ENCODE measurements around the gene RUNX2.

The RUNX2 gene

DNA sequence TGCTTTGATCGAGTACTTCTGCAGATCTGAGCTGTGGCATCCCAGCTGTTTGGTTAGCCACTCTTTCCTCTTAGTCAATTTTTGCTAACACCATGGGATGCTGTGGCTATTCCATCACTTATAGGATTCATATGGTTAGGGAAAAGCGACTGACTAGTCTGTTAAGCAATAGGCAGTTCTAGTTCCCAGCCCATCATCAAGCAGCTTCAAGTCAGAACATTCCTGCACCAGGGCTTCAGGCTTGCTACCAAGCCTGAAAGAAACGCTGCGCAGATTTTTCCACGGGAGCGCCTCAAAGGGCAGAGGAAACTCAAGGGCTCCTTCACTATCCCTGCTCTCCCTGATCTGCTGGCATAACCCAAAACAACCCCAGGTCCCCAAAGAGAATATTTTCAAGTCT, 209.4 kb downstream of the RUNX2 start:
- no peak for DNase-seq (ENCODE audit: extremely low spot score)
- TF ChIP-seq FOXM1 (IDR thresholded peaks at IDR 0.05; ENCODE audit: borderline replicate concordance) (no peak), CTBP1 (IDR thresholded peaks at IDR 0.05; ENCODE audit: borderline replicate concordance) (no peak), LEF1 (IDR thresholded peaks at IDR 0.05; ENCODE audit: borderline replicate concordance) (no peak), FOXA1 (IDR thresholded peaks at IDR 0.05) (no peak), NFRKB (IDR thresholded peaks at IDR 0.05) (no peak), SP1 (IDR thresholded peaks at IDR 0.05) (no peak), ZNF384 (IDR thresholded peaks at IDR 0.05) (no peak), FOXK2 (IDR thresholded peaks at IDR 0.05) (no peak), ARNT (IDR thresholded peaks at IDR 0.05) (no peak), L3MBTL2 (conservative IDR thresholded peaks at IDR 0.05) (no peak), SUZ12 (IDR thresholded peaks at IDR 0.05) (no peak), HDGF (IDR thresholded peaks at IDR 0.05; ENCODE audit: borderline replicate concordance) (no peak), ELF4 (IDR thresholded peaks at IDR 0.05) (no peak), TARDBP (IDR thresholded peaks at IDR 0.05) (no peak)
- TF ChIP-seq, protein P1, sequence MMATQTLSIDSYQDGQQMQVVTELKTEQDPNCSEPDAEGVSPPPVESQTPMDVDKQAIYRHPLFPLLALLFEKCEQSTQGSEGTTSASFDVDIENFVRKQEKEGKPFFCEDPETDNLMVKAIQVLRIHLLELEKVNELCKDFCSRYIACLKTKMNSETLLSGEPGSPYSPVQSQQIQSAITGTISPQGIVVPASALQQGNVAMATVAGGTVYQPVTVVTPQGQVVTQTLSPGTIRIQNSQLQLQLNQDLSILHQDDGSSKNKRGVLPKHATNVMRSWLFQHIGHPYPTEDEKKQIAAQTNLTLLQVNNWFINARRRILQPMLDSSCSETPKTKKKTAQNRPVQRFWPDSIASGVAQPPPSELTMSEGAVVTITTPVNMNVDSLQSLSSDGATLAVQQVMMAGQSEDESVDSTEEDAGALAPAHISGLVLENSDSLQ (IDR thresholded peaks at IDR 0.05) = no peak
- POLR2A ChIA-PET = no interaction called here
- CTCF ChIA-PET = no interaction called here

DNA sequence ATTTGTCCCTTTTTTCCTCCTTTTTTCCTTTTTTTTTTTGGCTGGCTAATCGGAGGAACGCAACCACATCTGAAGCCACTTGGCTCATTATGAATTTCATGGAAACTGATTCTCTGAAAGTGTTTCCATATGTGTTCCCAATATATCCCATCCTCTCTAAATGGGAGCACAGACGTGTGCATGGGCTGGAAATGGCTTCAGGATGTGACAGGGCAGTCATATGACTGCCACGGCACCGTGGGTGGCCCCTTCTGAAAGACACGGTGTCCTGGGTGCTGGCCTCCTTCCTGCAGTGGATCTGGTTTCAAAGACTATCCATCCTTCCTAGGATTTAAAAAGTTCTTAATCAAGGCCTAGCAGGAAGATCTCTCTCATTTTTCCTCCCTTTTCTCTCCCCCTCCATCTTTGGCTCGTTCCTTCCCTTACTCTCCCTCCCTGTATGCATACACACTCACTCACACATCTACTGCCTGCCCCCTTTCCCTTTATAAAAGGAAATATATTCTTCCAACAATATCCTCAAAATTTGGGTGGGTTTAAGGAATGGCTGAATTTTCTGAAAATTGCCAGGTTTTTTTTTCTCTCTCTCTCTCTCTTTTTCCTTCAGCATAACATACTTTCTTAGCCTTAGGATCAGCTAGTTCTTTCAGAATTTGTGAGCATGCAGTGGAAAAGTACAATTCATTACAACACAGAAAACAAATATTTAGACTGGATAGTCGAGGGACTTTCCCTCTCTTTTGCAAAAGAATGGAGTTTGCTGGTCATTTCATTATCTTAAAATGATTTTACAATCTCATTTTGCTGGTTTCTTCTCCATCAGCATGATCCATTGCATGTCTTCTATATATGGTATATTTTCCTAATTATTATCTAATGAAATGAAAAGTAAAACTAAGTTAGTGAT, 210.8 kb downstream of the RUNX2 start:
- POLR2A ChIA-PET = no interaction called here
- CTCF ChIA-PET = no interaction called here
- no peak for DNase-seq (ENCODE audit: extremely low spot score)
- TF ChIP-seq HDGF (IDR thresholded peaks at IDR 0.05; ENCODE audit: borderline replicate concordance) (no peak), NFRKB (IDR thresholded peaks at IDR 0.05) (no peak), SUZ12 (IDR thresholded peaks at IDR 0.05) (no peak), L3MBTL2 (conservative IDR thresholded peaks at IDR 0.05) (no peak), ZNF384 (IDR thresholded peaks at IDR 0.05) (no peak), FOXM1 (IDR thresholded peaks at IDR 0.05; ENCODE audit: borderline replicate concordance) (no peak), FOXA1 (IDR thresholded peaks at IDR 0.05) (no peak), CTBP1 (IDR thresholded peaks at IDR 0.05; ENCODE audit: borderline replicate concordance) (no peak), TARDBP (IDR thresholded peaks at IDR 0.05) (no peak), SP1 (IDR thresholded peaks at IDR 0.05) (no peak), ELF4 (IDR thresholded peaks at IDR 0.05) (no peak), FOXK2 (IDR thresholded peaks at IDR 0.05) (no peak), ARNT (IDR thresholded peaks at IDR 0.05) (no peak), LEF1 (IDR thresholded peaks at IDR 0.05; ENCODE audit: borderline replicate concordance) (no peak), BHLHE40 (IDR thresholded peaks at IDR 0.05; ENCODE audit: borderline replicate concordance) (no peak)
- TF ChIP-seq, protein P1 (IDR thresholded peaks at IDR 0.05) = no peak

DNA sequence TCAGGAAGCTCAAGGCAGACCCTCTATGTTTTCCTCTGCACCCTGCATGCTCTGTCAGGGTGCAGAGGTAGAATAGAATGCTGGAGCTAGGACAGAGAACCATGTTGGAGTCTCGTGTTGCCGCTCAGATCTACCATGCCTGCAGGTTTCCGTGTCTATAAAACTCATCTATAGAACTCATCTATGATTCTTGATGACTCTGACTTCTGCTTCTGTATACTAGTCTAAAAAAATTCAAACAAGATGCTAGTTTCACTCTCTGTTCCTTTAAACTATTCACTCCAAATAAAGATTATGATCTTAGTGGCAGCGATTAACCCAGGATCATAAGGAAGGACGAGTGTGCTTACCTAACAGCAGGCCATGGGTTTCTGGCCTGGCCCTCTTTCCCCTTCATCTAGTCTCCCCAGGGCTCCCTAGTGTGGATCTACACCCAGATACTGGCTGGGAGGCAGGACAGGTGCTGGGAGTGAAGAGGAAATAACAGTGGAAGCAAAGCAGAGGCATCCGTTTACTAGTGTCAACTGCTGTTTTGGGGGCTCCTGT, 212.3 kb downstream of the RUNX2 start:
- CTCF ChIA-PET = no interaction called here
- DNase-seq (ENCODE audit: extremely low spot score) = no peak
- POLR2A ChIA-PET = no interaction called here

DNA sequence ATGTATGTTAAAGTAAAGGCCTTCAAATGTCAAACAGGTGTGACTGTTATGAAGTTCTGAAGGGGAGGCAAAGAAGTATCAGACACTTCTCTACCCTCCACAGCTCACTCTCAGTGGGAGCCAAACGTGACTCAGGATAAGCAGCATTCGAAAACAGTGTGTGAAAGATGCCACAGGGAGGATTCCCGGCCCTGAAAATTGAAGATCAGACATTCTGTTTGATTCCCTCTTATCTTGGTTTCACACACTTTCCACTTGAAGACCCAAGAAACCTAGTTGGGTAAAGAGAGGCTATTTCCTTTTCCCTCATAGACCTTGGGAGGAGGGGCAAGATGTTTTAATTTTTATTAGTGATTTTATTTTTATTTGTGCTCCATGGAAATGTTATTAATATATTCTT, 213.8 kb downstream of the RUNX2 start:
- TF ChIP-seq SUZ12 (IDR thresholded peaks at IDR 0.05) (no peak), HDGF (IDR thresholded peaks at IDR 0.05; ENCODE audit: borderline replicate concordance) (no peak), CTBP1 (IDR thresholded peaks at IDR 0.05; ENCODE audit: borderline replicate concordance) (no peak), NFRKB (IDR thresholded peaks at IDR 0.05) (no peak), FOXK2 (IDR thresholded peaks at IDR 0.05) (no peak), FOXA1 (IDR thresholded peaks at IDR 0.05) (no peak), ARNT (IDR thresholded peaks at IDR 0.05) (no peak), BHLHE40 (IDR thresholded peaks at IDR 0.05; ENCODE audit: borderline replicate concordance) (no peak), ZNF384 (IDR thresholded peaks at IDR 0.05) (no peak), LEF1 (IDR thresholded peaks at IDR 0.05; ENCODE audit: borderline replicate concordance) (no peak), FOXM1 (IDR thresholded peaks at IDR 0.05; ENCODE audit: borderline replicate concordance) (no peak), L3MBTL2 (conservative IDR thresholded peaks at IDR 0.05) (no peak), ELF4 (IDR thresholded peaks at IDR 0.05) (no peak), TARDBP (IDR thresholded peaks at IDR 0.05) (no peak)
- TF ChIP-seq, protein P1 (IDR thresholded peaks at IDR 0.05) = no peak

More for the DNA sequence above, 212.3 kb downstream of the RUNX2 start:
- TF ChIP-seq SUZ12 (IDR thresholded peaks at IDR 0.05) (no peak), BHLHE40 (IDR thresholded peaks at IDR 0.05; ENCODE audit: borderline replicate concordance) (no peak)

DNA sequence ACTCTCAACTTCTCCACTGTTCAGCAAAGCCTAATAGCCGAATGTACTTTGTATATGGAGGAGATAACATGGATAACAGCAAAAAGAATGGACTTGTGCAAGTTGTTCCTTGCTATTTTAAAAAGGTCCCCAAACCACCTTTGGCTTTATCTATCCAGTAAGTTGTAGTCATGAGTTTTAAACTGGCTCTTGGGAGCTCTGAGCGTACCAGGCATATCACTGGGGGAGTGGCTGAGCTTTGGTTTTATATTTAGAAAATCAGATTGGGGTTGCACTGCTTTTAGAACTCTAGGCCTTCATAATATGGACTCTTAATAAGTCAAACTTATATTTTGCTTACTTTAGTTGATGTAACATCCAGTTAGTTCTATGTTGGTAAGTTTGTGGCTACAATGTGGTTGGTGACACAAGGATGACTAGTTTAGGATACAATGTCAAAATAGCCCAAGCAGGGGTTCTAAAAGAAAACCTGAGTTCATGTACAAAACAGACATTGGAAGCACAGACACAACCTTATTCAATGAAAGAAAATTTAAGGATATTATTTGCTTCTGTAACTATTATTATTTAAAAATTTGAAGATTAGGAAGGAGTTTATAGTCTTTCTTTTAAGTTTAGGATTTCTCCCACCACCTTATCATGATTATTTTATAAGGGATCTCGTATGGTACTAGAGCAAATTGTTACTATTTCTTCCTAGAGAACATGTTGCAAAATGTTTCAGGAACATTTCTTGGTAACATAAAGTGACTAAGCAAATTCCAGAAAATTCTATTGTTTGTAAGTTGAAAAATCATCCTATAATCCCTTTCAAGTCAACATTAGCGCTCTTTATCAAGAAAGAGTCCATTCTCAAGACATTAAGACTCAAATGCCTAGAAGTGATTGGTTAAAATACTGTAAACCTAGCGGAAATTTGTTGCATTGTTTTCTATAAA, 215.4 kb downstream of the RUNX2 start:
- DNase-seq (ENCODE audit: extremely low spot score) = no peak
- ChIA-PET CTCF (interaction anchor here (0.6 kb wide), 1 partner anchor 11 kb away, joined by 3 read pairs; no protein-coding TSS in a partner anchor), POLR2A (no interaction called here)
- TF ChIP-seq SUZ12 (IDR thresholded peaks at IDR 0.05) = no peak
- TF ChIP-seq BHLHE40 (IDR thresholded peaks at IDR 0.05; ENCODE audit: borderline replicate concordance) = no peak
- no peak for TF ChIP-seq NFRKB (IDR thresholded peaks at IDR 0.05)
- TF ChIP-seq L3MBTL2 (conservative IDR thresholded peaks at IDR 0.05) = no peak
- no peak for TF ChIP-seq HDGF (IDR thresholded peaks at IDR 0.05; ENCODE audit: borderline replicate concordance)
- no peak for TF ChIP-seq SP1 (IDR thresholded peaks at IDR 0.05)
- TF ChIP-seq LEF1 (IDR thresholded peaks at IDR 0.05; ENCODE audit: borderline replicate concordance) = no peak
- TF ChIP-seq ARNT (IDR thresholded peaks at IDR 0.05) = no peak
- no peak for TF ChIP-seq TARDBP (IDR thresholded peaks at IDR 0.05)
- TF ChIP-seq, protein P1 (IDR thresholded peaks at IDR 0.05) = no peak
- no peak for TF ChIP-seq ZNF384 (IDR thresholded peaks at IDR 0.05)
- no peak for TF ChIP-seq FOXM1 (IDR thresholded peaks at IDR 0.05; ENCODE audit: borderline replicate concordance)

More for the DNA sequence above, 213.8 kb downstream of the RUNX2 start:
- ChIA-PET POLR2A (no interaction called here), CTCF (no interaction called here)
- DNase-seq (ENCODE audit: extremely low spot score) = no peak

All from HEK293T (cell line).